GM21381 (cell line): ENCODE measurements around the gene HS1BP3.

Experiments
- ATAC-seq: cut with Tn5 transposase; IDR thresholded peaks from one replicate; pipeline ENCODE4 v1.9.1; 2021; ENCODE audit warnings: mild to moderate bottlenecking, moderate library complexity; ENCODE audit not compliant: unreplicated experiment

Gene HS1BP3

DNA sequence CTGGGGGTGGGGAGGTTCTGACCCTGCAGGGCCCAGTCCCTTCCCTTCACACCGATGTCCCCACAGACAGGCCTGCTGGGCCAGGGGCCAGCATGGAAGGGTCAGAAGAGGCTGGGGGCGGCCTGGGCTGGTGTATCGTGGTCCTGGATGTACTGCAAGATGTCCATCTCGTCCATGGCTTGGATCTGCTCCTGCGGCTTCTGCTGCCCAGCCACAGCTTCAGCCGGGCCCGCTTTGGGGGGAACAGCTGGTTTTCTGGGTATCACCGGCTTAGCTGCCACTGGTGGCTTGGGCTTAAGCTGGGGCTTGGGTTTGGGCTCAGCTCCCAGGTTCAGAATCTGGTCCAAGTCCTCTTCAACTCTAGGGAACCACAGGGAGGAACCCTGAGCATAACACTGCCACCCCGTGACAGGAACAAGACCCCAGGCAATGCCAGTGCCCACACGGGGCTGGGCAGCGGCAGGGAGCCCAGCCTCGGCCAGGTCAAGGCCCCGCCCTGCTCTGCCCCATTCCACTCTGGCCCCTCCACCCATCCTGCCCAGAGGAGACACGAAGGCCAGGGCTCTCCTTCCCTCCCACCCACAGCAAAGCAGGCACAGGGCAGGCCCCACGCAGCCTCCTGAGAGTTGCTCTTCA lies 31.9 kb downstream of the HS1BP3 start:
- no peak for ATAC-seq

DNA sequence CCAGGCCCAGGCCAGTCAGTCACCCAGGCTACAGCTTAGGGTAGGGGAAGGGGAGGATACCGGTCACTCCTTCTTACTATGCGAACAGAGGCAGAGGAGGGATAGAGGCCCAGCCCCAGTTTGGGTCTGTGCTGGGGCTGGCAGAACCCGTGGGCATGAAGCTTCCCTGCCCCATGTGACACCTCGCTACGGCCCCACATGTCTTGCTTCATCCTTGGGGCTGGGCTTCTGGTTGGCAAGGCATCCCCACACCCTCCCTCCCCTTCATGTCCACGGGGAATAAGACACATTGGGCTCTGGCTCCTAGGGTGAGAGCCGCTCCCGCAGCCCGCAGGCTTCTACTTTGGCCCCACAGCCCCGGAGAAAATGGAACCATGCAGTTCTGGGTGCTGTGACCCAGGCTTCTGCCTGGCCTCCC lies 32.4 kb downstream of the HS1BP3 start:
- ATAC-seq = no peak

DNA sequence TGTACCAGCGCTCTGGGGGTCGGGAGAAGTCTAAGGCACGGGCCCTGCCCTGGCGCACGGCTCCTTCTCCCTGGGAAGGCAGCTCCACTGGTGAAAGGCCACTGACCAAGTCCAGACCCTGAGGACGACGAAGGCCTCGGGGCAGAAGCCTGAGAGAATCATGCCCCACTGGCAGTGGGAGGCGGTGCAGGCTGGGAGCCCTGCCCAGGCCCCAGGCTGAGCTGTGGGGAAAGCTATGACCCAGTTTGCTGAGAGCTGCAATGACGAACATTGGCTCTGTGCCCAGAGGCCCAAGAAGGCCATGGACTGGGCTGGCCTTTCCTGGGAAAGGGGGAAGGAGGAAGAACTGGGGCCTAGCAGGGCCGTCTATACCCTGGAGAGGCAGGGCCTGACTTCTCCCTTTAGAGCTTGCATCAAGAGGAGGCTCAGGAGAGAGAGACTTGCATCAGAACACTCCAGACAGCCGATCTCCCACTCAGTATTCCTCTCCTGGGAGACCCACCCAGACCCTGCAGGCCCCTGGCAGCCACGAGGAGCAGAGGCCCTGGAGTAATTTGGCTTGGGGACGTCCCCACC lies 32.9 kb downstream of the HS1BP3 start:
- ATAC-seq = no peak

DNA sequence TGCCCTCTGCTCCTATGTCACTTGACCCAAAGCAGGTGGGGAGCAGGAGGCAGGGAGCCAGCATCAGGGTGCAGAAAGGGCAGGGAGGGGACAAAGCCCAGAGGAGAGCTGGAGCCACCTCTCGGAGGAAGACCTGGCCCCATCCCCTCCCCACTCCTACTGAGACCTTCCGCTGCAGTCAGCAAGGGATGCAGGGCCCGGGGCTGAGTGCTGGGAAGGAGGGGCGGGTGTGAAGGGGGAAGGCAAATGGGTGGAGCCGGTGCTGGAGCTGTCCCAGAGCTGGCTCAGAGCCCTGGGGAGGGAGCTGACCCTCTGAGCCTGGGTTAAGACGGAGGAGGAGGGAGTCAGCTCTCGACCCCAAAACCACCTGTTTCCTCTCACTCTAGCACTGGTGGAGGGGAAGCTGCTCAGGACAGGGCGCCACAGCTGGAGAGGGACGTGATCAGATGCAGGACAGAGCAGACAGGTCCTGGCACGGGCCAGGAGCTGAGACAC lies 33.8 kb downstream of the HS1BP3 start:
- no peak for ATAC-seq

DNA sequence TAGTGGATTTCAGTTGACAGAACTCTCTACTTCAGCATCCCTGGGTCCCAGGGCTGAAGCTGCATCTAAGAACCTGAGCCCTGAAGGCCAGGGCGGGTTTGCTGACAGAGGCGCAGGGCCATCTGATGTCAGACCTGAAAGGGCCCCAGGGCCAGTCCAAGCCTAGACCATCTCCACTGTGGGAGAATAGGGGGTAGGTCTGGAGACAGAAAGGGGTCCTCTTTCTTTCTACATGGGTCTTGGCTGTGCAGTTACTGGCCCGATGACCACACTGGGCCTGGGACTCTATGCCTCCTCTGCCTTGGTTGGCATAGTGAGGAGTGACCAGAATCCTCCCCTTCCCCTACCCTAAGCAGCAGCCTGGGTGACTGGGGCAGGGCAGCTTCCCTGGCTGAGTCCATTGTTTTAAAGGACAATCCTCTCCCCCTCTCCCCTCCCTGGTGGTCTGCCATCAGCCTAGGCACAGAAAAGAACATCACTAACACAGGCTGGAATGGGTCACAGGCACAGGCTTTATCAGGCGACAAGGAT lies 34.5 kb downstream of the HS1BP3 start:
- ATAC-seq = no peak

DNA sequence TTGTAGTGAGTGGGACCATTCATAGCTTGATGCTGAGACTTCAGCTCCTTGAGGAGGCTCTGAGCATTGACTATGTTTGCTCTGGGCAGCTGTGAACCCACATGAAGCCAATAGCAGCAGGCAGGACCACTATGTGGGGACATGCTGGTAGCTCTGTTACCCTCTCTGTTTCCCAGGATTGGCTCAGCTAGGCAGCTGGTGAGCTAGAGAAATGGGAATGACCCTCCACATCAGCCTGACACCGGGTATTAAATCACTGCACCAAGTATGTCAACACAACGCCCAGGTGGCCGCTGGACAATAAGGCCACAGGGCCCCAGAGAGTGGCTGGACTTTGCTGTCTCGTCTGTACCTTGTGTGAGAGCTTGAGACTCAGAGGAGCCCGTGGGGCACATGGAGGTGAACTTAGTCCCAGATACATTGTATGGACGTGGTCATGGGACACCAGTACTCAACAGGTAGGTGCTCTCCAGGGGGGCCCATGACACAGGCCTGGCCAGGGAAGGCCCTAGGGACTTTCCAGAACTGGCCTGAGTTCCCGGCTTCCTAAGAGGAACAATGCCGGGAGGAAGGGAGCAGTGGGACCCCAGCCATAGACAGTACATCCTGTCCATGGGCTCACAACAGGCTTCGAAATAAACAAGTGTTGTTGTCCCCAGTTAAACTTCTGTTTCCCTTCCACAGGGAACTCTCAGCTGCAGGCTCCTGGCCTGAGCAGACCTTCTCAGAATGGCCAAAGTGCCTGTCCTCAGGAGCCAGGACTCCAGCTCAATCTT lies 35.2 kb downstream of the HS1BP3 start:
- ATAC-seq = no peak

DNA sequence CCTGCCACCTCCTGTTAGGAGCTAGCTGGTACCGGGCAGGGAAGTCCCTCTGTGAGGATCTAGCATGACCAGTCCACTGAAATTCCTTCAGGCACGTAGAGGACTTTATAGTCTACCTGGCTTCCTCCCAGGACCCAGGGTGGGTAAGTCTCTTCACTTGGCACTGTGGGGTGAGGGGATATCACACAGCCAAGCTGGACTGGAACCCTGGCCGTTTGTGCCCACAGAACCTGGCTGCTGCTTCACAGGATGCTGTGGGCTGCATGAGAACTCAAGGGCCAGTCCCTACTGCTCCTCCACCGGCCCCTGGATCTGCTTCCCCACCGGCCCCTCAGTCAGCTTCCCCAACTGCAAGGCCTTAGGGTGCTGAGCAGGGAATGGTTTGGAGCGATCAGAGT lies 35.8 kb downstream of the HS1BP3 start:
- ATAC-seq = no peak

DNA sequence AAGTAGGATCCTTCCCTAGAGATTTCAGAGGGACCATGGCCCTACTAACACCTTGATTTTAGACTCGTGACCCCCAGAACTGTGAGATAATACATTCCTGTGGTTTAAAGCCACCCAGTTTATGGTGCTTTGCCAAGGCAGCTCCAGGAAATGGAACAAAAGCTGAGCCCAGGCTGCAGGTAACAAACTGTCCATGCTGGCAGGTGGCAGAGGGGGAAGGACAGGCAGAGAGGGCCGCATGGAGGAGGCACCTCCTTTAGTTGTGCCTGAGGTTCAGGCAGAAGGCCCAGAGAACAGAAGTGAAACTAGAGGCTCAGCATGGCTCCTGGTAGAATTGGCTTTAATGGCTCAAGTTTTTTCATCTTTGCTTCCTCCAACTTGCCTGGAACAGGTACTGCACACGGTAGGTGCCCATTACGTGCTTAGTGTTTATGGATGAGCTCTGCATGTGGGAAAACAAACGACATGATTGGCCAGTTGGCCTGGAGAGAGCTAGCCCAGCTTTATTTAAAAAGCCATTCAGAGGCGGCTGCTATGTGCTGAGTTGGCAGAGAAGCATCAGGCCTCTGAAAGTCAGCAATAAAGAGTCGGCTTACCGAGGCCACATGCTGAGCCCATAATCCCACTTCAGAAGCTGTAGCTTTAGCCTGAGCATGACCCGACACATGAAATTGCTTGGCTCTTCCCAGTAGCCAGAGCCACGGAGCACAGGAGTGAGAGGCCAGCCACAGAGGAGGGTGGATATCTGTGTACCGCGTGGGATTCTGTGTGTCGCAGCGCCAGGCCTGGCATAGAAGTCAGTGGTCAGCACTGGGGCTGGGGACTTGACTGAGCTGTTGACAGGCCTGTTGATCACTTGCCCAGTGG lies 36.5 kb downstream of the HS1BP3 start:
- no peak for ATAC-seq

DNA sequence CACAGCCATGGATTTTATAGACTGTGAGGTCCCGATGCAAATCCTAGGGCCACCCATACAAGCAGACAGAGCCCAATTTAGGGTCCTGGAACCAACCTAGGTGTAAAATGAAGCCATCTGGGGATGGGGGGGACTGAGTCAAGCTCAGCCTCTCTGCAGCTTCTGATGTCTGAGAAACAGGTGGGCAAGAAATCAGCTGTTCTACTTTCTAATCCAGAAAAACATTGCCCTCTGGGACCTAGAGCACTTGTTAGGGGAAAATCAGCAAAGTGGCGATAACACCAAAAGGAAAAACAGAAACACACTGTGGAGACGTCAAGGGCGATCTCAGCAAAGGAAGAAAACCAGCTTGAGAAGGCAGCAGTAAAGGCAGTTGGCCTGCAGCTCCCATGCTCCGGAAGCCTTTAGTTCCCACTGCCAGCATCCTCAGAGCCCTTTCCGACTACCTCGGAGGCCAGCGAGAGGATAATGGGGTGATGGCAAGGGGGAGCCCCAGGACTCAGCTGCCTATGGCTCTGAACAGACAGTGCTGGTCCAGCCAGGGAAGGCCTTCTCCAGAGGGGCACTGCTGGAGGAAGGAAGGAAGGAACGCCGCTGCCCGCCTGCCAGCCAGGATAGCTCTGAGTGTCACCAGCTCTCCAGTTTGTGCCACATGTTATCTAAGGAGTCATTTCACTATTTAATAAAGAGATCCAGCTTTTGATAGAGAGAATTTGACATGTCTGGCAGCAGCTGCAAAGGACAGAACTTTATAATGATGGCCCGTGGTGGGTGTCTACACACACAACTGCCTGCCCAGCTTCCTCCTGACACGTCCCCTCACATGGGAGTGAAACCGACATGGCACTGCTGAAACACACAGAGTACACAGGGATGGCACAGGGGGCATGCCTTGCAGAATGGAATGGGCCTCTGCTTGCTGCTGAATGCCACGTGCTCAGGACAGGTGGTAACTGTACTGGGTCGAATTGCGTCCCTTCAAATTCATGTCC lies 37.7 kb downstream of the HS1BP3 start:
- ATAC-seq = no peak

DNA sequence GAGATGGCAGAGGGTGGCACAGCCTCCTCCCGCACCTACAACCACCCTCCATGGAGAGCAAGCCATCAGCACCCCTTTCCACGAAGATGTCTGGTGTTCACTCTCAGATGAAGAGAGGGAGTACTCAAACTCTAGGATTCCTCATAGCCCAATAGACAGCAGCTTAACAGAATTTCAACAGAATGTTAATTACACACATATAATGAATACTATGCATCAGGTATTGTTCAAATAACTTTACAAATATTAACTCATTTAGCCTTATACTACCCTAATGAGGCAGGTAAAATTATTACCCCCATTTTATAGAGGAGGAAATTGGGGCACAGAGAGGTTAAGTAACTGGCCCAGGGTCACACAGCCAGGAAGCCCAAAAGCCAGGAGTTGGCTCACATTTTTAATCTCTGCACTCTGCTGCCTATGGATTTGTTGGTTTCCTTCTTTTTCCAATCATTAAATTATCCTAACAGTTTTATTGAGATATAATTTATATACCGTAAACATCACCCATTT lies 39.0 kb downstream of the HS1BP3 start:
- ATAC-seq = no peak

DNA sequence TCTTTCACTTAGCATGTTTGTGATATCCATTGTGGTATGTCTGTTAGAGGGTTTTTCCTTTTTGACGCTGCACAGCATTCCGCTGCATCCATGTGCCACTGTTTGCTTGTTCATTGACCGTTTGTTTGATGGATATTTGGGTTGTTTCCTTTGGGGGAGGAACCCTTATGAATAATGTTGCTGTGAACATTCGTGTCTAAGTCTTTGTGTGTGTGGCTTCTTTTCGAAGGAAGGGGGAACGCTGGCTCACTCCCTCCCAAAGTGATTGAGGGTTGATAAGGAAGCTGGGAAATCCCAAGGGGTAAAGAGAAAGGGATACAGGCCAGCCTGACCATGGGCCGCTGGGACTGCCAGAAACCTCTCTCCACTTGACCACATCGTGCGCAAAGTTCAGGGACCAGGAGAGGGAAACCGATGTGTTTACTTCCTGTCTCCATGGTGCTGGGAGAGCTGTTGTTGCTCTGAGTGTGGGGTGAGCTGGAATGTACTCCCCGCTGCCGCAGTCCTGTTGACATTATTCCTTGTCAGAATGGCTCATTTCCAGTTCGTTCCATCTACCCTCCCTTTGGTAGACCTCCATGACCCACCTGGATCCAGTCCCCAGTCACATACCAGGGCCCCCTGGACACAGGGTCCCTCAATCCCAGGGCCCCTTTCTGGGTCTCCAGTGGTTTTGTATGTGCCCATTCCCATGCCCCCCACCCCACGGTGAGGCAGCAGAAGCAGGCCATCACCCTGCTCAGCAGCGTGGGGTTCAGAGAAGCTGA lies 39.6 kb downstream of the HS1BP3 start:
- no peak for ATAC-seq

DNA sequence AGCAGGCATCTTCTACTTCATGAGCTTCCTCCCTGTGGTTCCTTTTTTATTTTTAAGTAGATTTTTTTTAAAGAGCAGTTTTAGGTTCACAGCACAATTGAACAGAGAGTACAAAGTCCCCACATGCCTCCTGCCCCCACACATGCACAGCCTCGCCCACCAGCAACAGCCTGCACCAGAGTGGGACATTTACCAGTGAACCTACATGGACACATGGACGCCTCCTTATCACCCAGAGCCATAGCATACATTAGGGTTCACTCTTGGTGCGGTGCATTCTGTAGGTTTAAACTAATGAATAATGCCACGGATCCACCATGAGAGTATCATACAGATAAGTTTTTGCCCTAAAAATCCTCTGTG lies 40.9 kb downstream of the HS1BP3 start:
- no peak for ATAC-seq

DNA sequence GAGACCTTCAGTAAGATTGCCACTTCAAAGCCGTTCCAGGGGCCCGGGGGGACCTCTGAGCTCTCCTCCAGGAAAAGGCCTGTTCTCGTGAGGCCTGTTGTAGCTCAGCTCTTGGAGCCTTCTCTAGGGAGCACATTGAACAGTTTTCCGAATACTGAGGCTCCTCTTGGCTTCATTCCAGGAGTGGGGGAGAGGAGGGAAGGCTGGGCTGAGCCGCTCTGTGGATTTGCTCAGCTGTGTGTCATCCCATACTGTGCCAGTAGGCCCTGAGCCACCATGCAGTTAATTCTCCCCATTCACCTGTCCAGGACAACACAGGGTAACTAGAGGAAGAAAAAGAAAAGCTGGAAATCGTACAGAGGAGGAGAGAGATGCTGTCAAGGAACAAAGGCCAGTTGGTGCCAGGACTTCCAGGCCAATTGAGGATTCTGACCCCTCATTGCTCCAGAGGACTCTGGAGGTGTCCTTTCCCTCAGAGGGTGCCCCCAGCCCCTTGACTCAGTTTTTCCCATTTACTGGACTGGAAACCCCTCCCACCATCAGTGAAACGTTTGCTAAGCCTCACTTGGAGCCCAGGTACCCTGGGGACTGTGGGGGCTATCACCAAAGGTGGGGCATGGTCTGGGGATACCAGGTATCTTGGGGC lies 41.4 kb downstream of the HS1BP3 start:
- no peak for ATAC-seq

DNA sequence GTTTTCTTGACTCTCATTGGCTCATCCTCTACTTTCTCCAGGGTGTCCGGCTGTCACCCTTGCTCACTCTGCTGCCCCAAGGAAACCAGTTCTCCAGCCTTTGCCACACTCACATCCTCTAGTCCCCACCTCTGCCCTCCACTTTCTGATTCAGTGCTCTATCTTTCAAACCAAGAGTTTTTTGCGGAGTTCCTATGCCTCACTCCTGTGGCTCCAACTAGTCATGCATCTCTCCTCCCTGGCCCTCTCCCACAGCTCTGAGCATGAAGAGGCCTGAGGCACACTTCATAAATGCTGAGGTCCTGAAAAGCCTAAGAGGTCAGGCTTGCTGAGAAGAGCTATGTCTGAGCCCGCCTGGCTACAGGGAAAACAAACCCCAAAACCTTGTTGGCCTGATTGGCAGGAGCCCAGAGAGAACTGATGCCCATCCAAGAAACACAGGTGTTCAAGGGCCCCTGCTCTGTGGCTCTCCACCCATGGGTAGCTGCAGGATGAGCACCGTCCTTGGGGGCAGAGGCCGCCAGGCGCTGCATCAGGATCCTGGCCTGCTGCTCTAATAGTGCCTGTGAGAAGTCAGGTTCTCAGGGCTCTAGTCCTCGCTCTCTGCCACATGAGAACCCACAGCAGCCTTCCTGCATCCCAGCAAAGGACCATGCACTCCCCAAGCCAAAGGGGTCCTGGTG lies 42.1 kb downstream of the HS1BP3 start:
- ATAC-seq = no peak

DNA sequence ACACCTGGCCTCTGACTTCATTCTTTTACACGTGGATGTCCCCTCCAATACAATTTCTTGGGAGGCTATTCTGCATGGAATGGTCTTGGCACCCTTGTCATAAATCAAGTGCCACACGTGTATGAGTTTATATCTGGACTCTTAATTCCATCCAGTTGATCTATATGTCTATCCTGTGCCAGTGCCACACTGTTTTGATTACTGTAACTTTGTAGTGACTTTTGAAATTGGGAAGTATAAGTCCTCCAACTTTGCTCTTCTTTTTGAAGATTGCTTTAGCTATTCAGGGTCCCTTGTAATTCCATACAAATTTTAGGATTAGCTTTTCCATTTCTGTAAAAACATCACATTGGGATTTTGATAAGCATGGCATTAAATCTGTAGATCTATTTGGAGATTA lies 43.5 kb downstream of the HS1BP3 start:
- no peak for ATAC-seq

DNA sequence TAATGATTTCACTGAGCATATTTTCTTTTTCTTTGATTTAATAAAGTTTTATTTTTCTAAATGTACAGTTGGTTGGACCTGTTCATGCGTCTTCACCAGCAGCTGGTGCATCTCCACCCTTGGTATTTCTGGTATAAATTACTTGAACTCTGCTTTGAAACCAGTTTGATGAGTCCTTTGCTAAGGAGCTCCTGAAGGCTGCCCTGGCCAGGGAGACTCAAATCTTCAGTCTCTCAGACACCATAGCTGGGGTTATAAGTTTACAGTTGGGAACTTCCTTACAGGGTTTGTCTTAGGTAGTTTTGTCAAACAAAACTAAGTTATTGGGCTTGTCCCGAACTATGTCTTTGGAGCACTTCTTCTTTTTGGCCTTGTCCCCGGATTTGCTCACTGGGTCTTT lies 44.7 kb downstream of the HS1BP3 start:
- ATAC-seq = no peak

DNA sequence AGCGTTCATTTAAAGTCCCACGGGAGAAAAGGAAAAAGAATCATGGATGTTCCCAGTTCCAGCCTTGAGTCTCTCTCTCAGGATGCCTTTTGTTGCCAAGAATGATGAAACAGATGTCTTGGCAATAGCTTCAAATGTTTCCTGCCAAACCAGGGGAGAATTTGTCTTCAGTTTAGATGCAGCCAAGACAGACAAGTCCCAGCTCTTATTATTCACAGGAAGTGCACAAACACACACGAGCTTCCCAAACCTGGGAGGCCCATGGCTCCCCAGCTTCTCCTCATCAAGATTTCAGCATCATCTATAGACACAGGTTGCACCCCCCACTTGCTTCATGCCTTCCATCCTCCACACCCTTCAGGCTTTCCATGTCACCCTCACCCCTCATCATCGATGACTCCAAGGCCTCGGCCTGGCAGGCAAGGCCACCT lies 45.9 kb downstream of the HS1BP3 start:
- ATAC-seq = no peak

DNA sequence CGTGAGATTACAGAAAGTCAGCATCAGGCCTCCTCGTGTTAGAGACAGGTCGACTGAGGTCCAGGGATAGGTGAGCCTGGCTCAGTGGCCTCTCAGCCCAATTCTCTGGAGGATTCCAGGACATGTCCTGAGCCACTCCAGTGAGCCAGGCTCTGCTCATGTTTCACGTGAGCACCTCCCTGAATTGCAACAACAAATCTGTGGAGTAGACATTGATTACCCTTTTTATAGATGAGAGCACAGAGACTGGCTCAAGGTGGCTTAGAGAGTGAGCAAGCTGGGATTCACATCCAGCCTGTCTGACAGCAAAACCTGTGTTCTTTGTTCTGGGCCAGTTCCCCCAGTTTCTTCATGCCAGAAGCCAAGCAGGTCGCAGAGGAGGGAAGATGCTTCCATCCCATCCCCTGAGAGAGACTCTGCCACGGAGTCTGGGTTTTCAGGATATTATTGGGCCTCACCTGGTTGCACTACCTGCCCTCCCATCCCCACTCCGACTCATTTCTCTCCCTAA lies 46.4 kb downstream of the HS1BP3 start:
- ATAC-seq = no peak
